NCI-H146 treated with DMSO at 0.1 percent for 48 hours (cell line): Measurements from ENCODE around the gene EFHC1.
"Not testable (repeated sequence)": the region's sequence is repeated elsewhere in the genome, so short reads cannot be mapped to it uniquely, and the experiment has no call there.

Source experiments
- DNase-seq: peaks from one replicate; lab custom pipeline; 2025; ENCODE audit not compliant: unreplicated experiment; lab: John Stamatoyannopoulos, UW

The EFHC1 gene, protein sequence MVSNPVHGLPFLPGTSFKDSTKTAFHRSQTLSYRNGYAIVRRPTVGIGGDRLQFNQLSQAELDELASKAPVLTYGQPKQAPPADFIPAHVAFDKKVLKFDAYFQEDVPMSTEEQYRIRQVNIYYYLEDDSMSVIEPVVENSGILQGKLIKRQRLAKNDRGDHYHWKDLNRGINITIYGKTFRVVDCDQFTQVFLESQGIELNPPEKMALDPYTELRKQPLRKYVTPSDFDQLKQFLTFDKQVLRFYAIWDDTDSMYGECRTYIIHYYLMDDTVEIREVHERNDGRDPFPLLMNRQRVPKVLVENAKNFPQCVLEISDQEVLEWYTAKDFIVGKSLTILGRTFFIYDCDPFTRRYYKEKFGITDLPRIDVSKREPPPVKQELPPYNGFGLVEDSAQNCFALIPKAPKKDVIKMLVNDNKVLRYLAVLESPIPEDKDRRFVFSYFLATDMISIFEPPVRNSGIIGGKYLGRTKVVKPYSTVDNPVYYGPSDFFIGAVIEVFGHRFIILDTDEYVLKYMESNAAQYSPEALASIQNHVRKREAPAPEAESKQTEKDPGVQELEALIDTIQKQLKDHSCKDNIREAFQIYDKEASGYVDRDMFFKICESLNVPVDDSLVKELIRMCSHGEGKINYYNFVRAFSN

DNA sequence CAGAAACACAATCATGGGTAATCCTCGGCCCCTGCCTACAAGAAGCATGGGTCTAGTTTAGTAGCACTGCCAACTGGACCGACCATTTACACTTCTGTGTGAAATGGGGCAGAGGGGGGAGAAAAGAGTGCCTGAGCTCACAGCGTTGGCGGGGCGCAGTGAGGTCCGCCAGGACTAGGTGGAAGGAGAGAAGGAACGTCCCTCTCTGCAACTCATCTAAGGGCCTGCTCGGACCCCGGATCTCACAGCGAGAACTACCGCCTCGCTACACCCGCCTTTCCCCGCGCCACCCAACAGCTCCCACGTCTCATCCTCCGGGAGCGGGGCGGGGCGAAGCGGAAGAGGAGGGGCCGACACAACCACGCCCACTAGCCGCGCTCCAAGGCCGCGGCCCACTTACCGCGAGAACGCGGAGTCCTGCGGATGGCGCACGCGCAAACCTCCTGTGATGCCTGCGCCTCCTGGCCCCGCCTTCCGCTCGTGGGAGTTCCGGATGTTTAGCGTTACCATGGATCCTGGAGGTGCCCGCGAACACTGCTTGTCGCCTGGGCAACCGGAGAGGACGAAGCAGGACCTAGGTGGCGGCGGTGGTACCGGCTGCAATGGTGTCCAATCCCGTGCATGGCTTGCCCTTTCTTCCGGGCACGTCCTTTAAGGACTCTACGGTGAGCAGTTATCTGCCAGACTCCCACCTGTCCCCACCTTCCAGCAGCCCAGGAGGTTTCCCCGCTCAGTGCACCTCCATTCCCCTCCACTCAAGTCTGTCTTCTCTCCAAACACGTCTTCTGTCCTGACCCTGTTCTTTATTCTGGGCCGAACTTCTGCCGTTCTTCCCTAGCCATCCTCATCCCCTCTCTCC, at the start of gene EFHC1:
TSS of gene EFHC1 (plus strand) at position 534 of the 859 bp plus-strand sequence. CDS start at position 603, 69 bp downstream.
- DNase-seq, result peak; percentile 96

DNA sequence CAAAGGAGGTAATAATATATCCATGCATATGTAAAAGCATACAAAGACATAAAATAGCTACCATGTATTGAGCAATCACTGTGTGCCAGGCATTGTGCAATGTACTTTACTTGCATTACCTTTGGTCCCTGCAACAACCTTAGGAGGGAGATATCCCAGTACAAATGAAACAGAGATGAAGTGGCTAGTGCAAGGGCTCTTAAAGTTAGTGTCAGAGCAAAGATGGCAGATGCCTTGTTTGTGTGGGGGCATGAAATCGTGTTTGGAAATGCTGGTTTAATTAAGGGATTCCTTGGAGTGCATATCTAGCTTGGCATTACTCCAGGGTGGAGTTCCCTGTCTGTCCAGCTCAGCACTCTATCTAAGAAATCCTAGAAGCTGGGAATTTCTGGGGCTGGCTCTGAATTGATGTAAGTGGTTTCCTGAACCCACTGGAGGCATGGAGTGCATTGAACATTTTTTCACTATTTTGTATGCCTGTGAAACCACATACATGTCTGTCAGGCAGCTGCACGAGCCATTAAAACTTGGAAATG, 48.4 kb upstream of the EFHC1 start:
- no peak for DNase-seq

DNA sequence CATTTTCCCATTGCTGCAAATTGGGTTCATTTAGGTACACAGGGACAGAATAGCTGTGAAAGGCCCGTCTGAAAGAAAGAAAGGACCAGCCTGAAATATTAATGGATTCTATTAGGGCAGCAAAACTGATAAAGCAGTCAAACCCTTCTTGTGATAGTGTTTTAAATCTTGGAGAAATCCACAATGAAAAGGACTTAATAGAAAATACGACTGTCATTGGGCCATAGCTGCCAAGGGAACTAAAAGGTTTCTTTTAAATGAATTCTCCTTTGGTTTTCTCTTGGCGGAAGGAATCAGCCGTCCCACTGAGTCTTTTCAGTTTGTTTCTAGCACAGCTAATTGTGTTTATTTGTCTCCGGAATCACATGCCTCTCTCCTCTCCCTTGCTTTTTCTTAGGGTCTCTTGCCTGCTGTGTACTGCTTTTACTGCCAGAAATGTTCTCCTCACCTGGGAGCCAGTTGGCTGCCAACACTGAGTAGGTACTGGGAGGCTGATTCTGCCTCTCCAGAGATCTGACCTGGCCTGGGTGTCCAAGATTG, 46.9 kb upstream of the EFHC1 start:
- DNase-seq, result no peak

DNA sequence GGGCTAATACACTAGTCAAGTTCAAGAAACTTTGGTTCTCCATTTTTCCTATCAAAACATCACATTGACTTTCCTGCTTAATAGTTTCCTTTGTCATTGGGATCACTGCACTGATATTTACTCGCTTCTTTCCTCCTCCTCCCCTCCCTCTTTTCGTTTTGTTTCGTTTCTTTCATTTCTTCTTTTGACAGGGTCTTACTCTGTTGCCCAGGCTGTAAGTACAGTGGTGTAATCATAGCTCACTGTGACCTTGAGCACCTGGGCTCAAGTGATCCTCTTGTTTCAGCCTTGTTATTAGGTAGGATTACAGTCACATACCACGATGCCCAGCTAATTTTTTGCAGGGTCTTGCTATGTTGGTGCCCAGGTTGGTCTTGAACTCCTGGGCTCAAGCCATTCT, 45.9 kb upstream of the EFHC1 start:
- DNase-seq, result no peak

DNA sequence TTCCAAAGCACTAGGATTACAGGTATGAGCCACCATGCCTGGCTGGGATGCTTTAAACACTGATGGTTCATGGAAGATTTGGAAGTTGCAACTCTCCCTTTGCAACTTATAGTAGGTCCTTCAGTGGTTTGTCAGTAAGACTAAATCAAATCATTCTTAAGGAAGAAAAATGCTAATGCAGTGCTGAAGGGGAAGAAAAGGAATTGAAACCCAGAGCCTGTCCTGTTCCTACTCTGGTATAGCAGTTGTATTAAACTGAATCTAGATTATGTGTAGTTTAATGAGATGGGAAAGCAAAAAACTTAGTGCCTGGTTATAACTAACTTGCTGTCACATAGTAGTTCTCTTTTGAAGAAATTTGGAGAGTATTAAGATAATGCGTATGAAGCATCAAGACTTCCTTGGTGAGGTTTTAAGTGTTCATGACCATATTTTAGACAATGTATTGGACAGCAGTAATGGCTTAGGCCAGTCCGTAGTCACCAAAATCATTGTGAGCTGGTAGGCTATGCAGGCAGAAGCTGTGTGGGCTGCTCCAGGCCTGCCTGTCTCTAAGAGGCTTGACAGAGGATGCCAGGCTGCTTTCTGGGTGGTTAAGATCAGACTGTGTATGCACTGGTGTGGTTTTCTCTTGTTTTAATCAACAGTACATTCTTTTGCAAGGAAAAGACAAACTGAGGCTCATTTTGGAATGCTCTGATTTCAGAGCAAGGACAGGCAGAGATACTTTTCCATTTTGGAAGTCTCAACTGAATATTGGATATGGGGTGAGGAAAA, 44.2 kb upstream of the EFHC1 start:
- no peak for DNase-seq

DNA sequence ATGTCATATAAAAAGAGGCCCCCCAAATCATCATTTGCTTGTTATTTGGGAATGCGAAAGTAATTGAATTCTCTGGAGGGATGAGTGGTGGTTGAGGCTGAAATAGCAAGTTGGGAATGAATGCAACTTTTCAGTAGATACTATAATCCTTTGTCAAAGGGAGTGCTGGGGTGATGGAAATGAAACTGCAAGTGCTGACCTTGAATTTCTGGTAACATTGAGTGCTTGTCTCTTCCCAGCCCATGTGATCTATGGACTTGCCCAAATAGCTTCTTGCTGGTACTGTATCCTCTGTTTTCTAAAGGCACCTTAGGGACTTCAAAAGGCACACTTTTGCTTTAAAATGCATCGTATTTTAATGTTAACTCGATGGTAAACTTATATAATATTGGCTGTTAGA, 43.4 kb upstream of the EFHC1 start:
- no peak for DNase-seq

DNA sequence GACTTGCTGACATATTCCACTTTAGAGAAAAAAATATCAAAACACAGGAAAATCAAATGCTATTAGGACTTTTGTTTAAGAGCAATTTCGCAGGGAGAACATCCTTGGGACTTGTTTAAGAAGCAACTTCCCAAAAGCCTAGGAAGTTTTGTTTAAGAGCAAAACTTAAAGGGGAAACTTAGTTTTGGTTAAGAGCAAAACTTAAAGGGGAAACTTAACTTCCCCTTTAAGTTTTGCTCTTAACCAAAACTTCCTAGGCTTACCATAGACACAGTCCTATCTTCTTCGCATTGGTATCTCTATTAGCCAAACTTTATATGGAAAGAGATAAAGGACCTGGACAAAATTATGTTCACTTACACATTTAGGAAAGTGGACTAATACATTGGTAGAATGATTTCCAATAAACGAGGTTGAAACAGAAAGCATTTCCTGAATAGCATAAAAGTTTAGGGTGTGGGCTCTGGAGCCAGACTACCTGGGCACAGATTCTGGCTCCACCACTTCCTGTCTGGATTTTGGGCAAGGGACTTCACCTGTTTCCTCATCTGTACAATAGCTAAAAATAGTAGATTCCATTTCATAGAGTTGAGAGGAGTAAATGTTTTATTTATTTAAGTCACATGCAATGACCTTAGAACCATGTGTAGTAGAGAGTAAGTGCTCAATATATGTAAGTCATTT, 42.5 kb upstream of the EFHC1 start:
- DNase-seq, result no peak

DNA sequence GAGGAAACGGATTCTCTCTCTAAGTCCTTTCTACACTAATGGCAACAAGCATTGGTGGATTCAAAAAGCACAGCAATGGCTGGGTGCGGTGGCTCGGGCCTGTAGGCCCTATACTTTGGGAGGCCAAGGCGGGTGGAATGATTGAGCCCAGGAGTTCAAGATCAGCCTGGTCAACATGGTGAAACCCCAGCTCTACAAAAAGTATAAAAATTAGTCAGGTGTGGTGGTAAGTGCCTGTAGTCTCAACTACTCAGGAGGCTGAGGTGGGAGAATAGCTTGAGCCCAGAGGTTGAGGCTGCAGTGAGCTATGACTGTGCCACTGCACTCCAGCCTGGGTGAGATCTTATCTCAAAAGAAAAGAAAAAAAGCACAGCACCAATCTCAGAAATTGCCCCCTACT, 38.9 kb upstream of the EFHC1 start:
- no peak for DNase-seq

DNA sequence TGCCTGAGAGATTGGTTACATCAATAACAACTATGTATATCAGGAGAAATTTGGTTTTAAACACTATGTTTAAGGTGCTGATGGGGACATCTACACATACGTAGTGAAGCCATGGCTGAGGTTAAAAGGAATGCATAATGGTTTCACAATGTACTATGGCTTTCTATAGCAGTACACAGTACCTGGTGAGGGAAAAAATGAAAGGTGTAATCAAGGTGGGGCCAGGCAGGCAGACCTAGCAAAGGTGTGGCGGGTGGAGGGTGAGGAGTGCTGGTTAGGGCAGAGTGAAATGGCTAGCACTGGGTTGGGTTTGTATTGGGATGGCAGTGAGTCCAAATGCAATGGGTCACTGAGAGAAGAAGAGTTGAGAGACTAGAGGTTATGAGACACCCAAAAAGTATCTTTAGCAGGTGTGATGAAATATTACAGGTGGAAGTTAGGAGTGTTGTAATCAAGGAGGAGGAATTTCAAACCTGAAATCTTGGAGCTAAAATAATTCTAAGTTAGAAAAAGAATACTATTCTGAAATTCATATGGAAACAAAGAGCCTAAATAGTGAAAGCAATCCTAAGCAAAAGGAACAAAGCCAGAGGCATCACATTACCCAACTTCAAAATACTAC, 35.9 kb upstream of the EFHC1 start:
- DNase-seq, result no peak

DNA sequence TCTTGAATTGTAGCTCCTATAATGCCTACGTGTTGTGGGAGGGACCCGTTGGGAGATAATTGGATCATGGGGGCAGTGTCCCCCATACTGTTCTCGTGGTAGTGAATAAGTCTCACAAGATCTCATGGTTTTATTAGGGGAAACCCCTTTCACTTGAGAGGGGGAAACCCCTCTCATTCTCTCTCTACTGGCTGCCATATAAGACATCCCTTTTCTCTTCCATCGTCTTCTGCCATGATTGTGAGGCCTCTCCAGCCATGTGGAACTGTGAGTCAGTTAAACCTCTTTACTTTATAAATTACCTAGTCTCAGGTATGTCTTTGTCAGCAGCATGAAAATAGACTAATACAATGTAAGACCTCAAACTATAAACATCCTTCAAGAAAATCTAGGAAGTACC, 35.1 kb upstream of the EFHC1 start:
- DNase-seq, result no peak

DNA sequence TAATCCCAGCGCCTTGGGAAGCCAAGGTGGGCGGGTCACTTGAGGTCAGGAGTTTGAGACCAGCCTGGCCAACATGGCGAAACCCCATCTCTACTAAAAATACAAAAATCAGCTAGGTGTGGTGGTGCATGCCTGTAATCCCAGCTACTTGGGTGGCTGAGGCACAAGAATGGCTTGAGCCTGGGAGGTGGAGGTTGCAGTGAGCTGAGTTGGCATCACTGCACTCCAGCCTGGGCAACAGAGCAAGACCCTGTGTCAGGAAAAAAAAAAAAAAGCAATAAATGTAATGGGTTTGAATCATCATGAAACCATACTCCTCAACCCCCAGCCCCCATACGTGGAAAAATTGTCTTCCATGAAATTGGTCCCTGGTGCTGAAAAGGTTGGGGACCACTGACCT, 32.0 kb upstream of the EFHC1 start:
- not testable (repeated sequence) for DNase-seq

DNA sequence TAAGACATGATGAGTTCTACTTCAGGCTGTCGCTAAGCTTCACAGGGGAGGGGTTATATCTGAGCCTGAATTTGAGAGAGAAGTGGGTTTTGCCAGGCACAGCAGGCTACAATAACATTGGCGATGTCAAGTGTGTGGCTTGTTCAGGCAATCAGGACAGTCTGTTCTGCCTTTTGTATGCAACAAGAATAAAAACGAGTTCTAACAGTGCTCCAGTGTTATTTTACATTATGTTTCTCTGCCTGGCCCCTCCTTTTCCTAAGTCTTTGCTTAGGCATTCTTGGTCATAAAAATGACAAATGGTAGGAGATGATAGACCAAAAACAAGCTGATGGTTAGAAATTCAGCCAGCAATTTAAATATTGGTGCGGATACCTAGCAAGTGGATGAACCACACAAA, 31.4 kb upstream of the EFHC1 start:
- no peak for DNase-seq

DNA sequence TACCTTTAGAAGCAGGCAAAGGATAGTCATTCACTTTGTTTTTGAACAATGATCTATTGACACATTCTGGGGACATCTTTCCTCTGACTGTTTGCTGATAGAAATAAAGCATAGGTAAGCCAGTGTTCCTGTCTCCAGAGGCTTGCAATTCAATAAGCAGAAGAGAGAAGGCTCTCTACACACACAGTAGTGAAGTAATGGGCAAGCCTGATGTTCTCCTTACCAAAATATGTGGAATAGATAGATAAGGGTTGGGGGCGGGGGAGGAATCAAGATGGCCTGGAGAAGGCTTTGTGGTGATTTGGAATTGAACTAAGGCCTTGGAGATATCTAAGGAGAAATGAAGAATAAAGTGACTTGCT, 30.9 kb upstream of the EFHC1 start:
- DNase-seq, result no peak

DNA sequence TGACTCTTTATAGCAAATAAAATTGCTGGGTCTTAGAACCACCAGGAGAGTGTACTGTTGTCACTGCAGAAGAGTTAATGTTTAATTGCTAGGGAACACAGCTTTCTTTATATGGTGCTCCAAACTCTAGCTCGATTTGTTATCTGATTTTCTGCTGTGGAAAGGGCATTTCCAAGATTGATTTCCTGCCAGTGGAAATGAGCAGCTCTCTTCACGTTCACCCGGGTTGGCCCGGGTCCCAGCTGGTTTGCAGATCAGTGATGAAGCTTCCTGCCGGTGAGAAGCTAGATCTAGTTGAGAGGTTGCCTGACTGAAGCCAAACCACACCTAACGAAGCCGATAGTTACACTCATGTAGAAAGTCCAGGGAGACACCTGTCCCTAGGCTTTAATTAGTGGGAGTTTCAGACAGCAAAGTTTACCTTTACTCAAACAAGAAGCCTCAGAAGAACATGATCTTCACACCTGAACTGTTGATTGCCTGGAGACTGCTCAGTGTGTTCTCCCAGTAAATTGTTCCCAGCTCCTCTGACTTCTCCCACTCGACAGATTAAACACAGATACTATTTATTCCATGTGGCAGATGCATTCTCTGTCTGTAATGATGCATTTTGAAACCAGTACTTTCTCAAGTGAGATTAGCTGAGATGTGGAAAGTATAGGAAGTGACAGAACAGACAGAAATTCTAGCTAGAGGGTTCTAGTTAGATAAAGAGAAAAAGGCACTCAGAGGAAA, 30.3 kb upstream of the EFHC1 start:
- peak; percentile 36 for DNase-seq

DNA sequence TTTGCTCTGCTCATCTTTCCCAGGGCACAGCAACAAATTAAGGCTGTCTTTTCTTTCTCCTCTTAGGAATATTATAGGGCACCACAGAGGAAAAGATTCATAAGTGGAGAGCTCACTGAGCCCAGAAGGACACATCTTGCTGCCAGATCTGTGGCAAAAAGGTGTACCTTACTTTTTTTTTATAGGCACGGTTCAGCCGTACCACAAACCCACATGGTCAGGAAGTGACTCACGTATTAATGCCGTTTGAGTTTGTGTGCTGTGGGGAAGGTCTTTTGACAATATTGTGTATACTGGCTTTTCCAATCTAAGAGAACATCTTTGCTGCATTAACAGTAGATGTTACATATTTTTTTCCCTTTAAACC, 29.8 kb upstream of the EFHC1 start:
- DNase-seq, result peak; percentile 36

DNA sequence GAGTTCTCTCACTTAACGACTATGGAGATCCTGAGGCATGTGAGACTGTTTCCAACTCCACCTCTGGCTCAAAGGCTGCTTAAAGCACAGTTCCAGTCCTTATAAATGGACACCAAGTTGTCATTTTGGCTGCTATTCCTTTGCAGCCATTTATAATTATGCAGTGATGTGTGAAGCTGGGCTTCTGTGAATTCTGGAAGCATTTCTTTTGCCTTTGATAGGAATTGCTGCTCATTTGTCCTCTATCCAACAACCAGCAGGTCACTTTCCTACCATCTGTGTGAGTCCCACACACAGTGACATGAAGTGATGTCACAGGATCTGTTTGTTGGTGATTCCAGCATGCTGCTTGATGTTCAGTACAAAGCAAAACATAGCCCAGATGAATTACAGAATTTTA, 28.5 kb upstream of the EFHC1 start:
- no peak for DNase-seq

DNA sequence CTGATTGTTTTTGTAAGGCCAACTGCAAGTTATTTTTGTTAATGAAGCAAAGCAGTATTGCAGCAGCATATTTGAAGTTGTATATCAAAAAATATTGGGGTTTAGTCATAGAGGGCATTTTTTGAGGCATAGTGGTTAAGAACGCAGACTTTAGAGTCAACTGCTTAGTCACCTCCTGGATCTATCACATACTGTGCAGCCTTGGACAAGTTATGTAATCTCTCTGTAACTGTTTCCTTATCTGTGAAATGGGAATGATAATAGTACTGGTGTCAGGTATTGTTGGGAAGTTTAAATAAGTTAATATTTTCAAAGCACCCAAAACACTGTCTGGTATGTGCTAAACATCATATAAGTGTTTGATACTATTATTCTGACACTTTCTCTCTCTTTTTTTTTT, 27.2 kb upstream of the EFHC1 start:
- no peak for DNase-seq

DNA sequence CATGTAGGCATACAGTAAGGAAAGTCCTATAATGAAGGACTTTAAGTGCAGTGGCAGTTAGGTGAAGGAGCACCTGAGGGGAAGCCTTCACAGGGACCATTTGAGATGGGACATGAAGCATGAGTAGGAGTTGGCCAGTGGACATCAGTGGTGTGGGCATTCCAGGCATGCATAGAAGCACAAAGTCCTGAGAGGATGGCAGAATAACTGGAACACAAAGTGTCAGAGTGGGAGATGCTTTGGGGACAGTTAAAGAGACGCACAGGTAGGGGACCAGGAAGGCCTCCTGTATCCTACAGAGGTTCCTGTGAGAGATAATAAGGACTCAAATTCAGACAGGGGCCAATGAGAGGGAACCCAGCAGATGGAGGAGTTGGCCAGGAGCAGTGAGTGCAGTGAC, 26.4 kb upstream of the EFHC1 start:
- no peak for DNase-seq

DNA sequence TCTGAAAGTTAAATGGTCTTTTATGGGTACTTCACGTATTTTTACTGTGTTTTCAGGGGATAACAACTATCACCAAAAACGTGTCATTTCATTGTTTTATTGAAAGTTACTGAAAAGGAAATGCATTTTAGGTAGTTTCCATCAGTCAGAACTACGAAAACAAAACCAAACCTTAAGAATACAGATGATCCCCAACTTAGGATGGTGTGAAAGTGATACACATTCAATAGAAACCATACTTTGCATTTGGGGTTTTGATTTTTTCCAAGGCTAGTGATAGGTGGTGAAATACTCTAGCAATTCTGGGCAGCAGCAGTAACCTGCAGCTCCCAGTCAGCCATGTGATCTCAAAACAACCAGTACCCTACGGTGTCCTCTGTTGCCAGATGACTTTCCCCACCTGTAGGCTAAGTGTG, 25.9 kb upstream of the EFHC1 start:
- DNase-seq, result no peak
